Spleen (tissue), 7 donors: Measurements from ENCODE around the gene TRIO.

ENCODE experiments used
- POLR2A ChIP-seq, 3 donors: fragments of 450-650 bp; IDR thresholded peaks; one replicate each; pipeline ENCODE4 v1.5.1; 2017; ENCODE audit warnings: antibody characterized with exemption in 3 of 3, mild to moderate bottlenecking in 1 of 3
- POLR2AphosphoS5 ChIP-seq, 3 donors: sonication (generic); formaldehyde crosslinking; IDR thresholded peaks; one replicate each; pipeline ENCODE4 v1.5.1; 2017; ENCODE audit warnings: antibody characterized with exemption in 3 of 3
- TF ChIP-seq, protein P1 (sequence below), 11 experiments: fragments of 200-600 bp in 7 of 11; fragments of 450-650 bp in 4 of 11; sonication (generic) in 4 of 11; IDR thresholded peaks in 8 of 11; conservative IDR thresholded peaks in 3 of 11; 1 replicate in 7 of 11; 2 replicates in 4 of 11; pipeline versions ENCODE4 v1.4.0 to v1.8.0; 2016 to 2021; ENCODE audit warnings: antibody characterized with exemption in 11 of 11, inconsistent platforms in 4 of 11, mild to moderate bottlenecking in 1 of 11
- donor health status: DM: no; HTN: no; CAD: no; lungs with moderate emphysema.
- donor health status: DM: no; HTN: no; CAD: no.
- donor health status: DM: no; HTN: no; CAD: no.

DNA sequence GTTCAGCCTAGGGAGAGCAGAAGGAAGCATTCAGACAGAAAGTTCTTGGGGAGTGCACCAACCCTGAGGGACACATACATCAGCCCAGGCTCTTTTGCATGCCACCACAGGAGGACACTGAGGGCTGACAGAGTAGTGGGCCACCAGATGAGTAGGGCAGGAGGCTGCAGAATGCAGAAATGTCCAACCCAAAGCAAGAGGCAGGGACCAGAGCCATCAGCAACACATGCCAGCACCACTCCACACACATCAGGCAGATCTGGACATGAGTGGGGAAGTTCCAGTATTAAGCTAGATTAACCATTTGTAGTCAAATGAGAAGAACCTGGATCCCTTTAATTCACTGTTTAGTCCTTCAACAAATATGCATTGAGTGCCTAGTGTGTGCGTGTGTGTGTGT, 402.7 kb downstream of the TRIO start:
- TF ChIP-seq, protein P1, sequence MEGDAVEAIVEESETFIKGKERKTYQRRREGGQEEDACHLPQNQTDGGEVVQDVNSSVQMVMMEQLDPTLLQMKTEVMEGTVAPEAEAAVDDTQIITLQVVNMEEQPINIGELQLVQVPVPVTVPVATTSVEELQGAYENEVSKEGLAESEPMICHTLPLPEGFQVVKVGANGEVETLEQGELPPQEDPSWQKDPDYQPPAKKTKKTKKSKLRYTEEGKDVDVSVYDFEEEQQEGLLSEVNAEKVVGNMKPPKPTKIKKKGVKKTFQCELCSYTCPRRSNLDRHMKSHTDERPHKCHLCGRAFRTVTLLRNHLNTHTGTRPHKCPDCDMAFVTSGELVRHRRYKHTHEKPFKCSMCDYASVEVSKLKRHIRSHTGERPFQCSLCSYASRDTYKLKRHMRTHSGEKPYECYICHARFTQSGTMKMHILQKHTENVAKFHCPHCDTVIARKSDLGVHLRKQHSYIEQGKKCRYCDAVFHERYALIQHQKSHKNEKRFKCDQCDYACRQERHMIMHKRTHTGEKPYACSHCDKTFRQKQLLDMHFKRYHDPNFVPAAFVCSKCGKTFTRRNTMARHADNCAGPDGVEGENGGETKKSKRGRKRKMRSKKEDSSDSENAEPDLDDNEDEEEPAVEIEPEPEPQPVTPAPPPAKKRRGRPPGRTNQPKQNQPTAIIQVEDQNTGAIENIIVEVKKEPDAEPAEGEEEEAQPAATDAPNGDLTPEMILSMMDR (IDR thresholded peaks at IDR 0.05 in 8 of 11, conservative IDR thresholded peaks at IDR 0.05 in 3 of 11), result no peak
- TF ChIP-seq POLR2A (IDR thresholded peaks at IDR 0.05), result no peak
- no peak for TF ChIP-seq POLR2AphosphoS5 (IDR thresholded peaks at IDR 0.05)
